Thyroid gland (tissue), 4 donors: ENCODE measurements around the gene HEPN1. TPM values are rescaled to one million over a fixed set of nuclear protein-coding genes. Genes with fewer than 3 reads are reported as not detected.

Experiments used
- DNase-seq, 2 donors: peaks; one replicate each; pipeline ENCODE4 v3.0.0-alpha.2; 2019
- H3K27ac ChIP-seq, 3 donors: fragments of 200-600 bp; sonication (generic); 1 replicate in 2 of 3; 2 replicates in 1 of 3; pipeline ENCODE4 v1.5.1; 2016 to 2019; ENCODE audit warnings: mild to moderate bottlenecking in 1 of 3, moderate library complexity in 1 of 3
- H3K27me3 ChIP-seq: fragments of 200-600 bp; sonication (generic); one replicate; pipeline ENCODE4 v1.5.1; 2019
- H3K36me3 ChIP-seq, 2 donors: fragments of 200-600 bp; sonication (generic); one replicate each; pipeline ENCODE4 v1.5.1; 2016 to 2019
- H3K4me1 ChIP-seq, 2 donors: fragments of 200-600 bp; sonication (generic); one replicate each; pipeline ENCODE4 v1.5.1; 2017 to 2019
- H3K4me3 ChIP-seq, 3 donors: fragments of 200-600 bp; sonication (generic); replicated peaks in 1 of 3; 1 replicate in 2 of 3; 2 replicates in 1 of 3; pipeline ENCODE4 v1.5.1; 2016; ENCODE audit warnings: mild to moderate bottlenecking in 1 of 3
- H3K9me3 ChIP-seq: fragments of 200-600 bp; sonication (generic); one replicate; pipeline ENCODE4 v1.5.1; 2017
- CTCF ChIP-seq, 6 experiments: fragments of 200-600 bp in 3 of 6; fragments of 450-650 bp in 3 of 6; sonication (generic) in 3 of 6; IDR thresholded peaks; one replicate each; pipeline ENCODE4 v1.5.1; 2016 to 2019; ENCODE audit warnings: antibody characterized with exemption in 6 of 6, mild to moderate bottlenecking in 2 of 6, inconsistent platforms in 1 of 6, moderate library complexity in 1 of 6
- POLR2A ChIP-seq, 2 donors: fragments of 450-650 bp; IDR thresholded peaks; one replicate each; pipeline ENCODE4 v1.6.1; 2017; ENCODE audit warnings: antibody characterized with exemption in 2 of 2, mild to moderate bottlenecking in 2 of 2, moderate library complexity in 1 of 2
- WGBS, 2 donors: methylation state at CpG; one replicate each; pipeline ENCODE4 v1.1.5; 2017; 5-methylcytosine and 5-hydroxymethylcytosine counted together
- intact Hi-C: fragments of 100-400 bp; cut with DNase I; formaldehyde crosslinking; loops from one replicate; pipeline ENCODE4 v1.15.1; 2023
- total RNA-seq, 4 donors: library from RNA; depleted of rRNA; stranded (reverse); fragments of >200 nt; gene quantifications; one replicate each; pipeline ENCODE4 v1.2.3, GENCODE V29; 2016

HEPN1 gene
- total RNA-seq, 4 donors from 2014 or later = not detected

GRCh38 chr11:124898263-124898680 lies 20.8 kb upstream of the HEPN1 start:
- no peak for DNase-seq
- H3K9me3 ChIP-seq = no peaks in the 10 kb centered on the region
- WGBS, 2 donors = 64 to 65% methylated on average over 3 of the region's 3 CpGs
- H3K36me3 ChIP-seq = no peaks in the 10 kb centered on the region
- intact Hi-C loops = no loop called here
- TF ChIP-seq POLR2A (IDR thresholded peaks at IDR 0.05) = no peak
- no peak for TF ChIP-seq CTCF (IDR thresholded peaks at IDR 0.05)
- H3K27me3 ChIP-seq = no peaks in the 10 kb centered on the region
- H3K4me3 ChIP-seq = no peak overlapping the region
- H3K4me1 ChIP-seq = peaks cover 0 to 20% of the 10 kb centered on the region in 2 donors
- peak overlapping the region; percentile 63 to 80 (median 67) for H3K27ac ChIP-seq

- H3K36me3 ChIP-seq = no peaks in the 10 kb centered on the region
- peak overlapping the region; percentile 63 to 80 (median 67) for H3K27ac ChIP-seq
- TF ChIP-seq POLR2A (IDR thresholded peaks at IDR 0.05) (no peak), CTCF (IDR thresholded peaks at IDR 0.05) (no peak)
- peaks cover 0 to 20% of the 10 kb centered on the region in 2 donors for H3K4me1 ChIP-seq
- H3K4me3 ChIP-seq = no peak overlapping the region
- no peaks in the 10 kb centered on the region for H3K27me3 ChIP-seq
- H3K9me3 ChIP-seq = no peaks in the 10 kb centered on the region
- peak in 1 of 2 donors; percentile 27 for DNase-seq
- 33 to 35% methylated on average over 5 of the region's 5 CpGs for WGBS, 2 donors
- intact Hi-C loops = no loop called here
Measured at GRCh38 chr11:124898711-124899110, 20.3 kb upstream of the HEPN1 start.

GRCh38 chr11:124899383-124900145 lies 19.5 kb upstream of the HEPN1 start:
- WGBS, 2 donors = 56 to 64% methylated on average over 6 of the region's 6 CpGs
- H3K27ac ChIP-seq = peak overlapping the region; percentile 63 to 80 (median 67)
- peaks cover 0 to 20% of the 10 kb centered on the region in 2 donors for H3K4me1 ChIP-seq
- H3K27me3 ChIP-seq = no peaks in the 10 kb centered on the region
- H3K9me3 ChIP-seq = no peaks in the 10 kb centered on the region
- no peak overlapping the region for H3K4me3 ChIP-seq
- DNase-seq = no peak
- intact Hi-C loops = no loop called here
- no peaks in the 10 kb centered on the region for H3K36me3 ChIP-seq
- TF ChIP-seq CTCF (IDR thresholded peaks at IDR 0.05) = no peak
- no peak for TF ChIP-seq POLR2A (IDR thresholded peaks at IDR 0.05)

- H3K27me3 ChIP-seq = no peaks in the 10 kb centered on the region
- intact Hi-C loops = no loop called here
- TF ChIP-seq CTCF (IDR thresholded peaks at IDR 0.05) = no peak
- TF ChIP-seq POLR2A (IDR thresholded peaks at IDR 0.05) = no peak
- H3K4me1 ChIP-seq = peaks cover 0 to 20% of the 10 kb centered on the region in 2 donors
- H3K27ac ChIP-seq = peak overlapping the region in 2 of 3 donors; percentile 58 to 80
- H3K9me3 ChIP-seq = no peaks in the 10 kb centered on the region
- no peak overlapping the region for H3K4me3 ChIP-seq
- 64 to 77% methylated on average over 4 to 5 of the region's 5 CpGs for WGBS, 2 donors
- peak; percentile 28 to 35 for DNase-seq
- no peaks in the 10 kb centered on the region for H3K36me3 ChIP-seq
Measured at GRCh38 chr11:124900464-124900863, 18.6 kb upstream of the HEPN1 start.

DNA sequence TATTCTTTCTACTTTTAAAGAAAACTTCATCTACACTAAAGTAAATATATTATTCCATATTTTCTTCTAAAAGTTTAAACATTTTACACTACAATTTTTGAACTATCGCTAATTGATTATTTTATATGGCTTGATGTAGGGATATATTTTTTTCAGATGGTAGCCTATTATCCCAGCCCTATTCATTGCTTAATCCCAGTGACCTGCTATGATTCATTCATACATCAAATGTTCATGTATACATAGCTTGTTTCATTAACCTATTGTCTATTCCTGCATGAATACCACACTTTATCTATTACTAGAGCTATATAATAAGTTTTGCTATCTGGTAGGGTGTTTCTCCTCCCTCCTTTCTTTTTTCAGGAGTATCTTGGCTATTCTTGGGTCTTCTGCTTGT lies 16.4 kb upstream of the HEPN1 start:
- intact Hi-C loops = no loop called here
- 94 to 98% methylated on average over 1 of the region's 1 CpG for WGBS, 2 donors
- DNase-seq = no peak
- H3K36me3 ChIP-seq = no peaks in the 10 kb centered on the region
- H3K4me3 ChIP-seq = no peak overlapping the region
- no peaks in the 10 kb centered on the region for H3K9me3 ChIP-seq
- no peaks in the 10 kb centered on the region for H3K27me3 ChIP-seq
- TF ChIP-seq CTCF (IDR thresholded peaks at IDR 0.05) (no peak), POLR2A (IDR thresholded peaks at IDR 0.05) (no peak)
- no peak overlapping the region for H3K27ac ChIP-seq
- H3K4me1 ChIP-seq = peaks cover 0 to 20% of the 10 kb centered on the region in 2 donors
